ENCODE data around the gene HERPUD1.
"Not testable (repeated sequence)": the region's sequence is repeated elsewhere in the genome, so short reads cannot be mapped to it uniquely, and the experiment has no call there.

Gene HERPUD1

DNA sequence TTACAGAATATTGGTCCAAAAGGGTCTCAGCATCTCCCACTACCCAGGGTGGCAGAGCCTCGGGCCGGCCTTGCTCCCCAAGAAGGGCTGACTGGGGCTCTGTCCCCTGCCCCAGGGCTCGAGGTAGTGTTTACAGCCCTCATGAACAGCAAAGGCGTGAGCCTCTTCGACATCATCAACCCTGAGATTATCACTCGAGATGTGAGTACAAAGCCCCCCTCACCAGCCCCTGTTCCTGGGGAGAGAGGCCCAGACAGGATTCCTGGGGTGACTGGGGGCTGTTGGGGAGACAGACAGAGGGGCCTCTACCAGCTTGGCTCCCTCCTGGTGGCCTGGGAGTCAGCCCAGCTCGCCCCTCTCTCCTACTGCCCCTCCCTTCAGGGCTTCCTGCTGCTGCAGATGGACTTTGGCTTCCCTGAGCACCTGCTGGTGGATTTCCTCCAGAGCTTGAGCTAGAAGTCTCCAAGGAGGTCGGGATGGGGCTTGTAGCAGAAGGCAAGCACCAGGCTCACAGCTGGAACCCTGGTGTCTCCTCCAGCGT lies 51.3 kb downstream of the HERPUD1 start:
- DNase-seq: no peak

DNA sequence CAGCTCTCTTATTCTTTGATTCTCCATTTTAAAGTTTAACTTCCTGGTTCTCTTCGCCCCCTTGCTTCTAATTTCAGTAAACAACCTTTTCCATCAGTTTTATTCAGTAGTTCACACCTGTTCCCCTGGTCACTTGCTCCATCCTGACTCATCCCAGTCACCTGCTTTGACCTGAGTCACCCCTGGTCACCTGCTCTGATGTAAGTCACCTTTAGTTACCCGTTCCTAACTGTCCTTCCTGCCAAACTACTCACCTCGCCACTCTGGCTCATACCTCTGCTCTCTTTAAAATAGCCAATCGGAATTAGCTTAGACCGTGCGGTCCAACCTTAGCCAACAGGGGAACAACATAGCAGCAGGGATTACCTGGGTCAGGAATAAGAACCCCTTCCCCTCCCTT lies 52.7 kb downstream of the HERPUD1 start:
- no peak for DNase-seq

DNA sequence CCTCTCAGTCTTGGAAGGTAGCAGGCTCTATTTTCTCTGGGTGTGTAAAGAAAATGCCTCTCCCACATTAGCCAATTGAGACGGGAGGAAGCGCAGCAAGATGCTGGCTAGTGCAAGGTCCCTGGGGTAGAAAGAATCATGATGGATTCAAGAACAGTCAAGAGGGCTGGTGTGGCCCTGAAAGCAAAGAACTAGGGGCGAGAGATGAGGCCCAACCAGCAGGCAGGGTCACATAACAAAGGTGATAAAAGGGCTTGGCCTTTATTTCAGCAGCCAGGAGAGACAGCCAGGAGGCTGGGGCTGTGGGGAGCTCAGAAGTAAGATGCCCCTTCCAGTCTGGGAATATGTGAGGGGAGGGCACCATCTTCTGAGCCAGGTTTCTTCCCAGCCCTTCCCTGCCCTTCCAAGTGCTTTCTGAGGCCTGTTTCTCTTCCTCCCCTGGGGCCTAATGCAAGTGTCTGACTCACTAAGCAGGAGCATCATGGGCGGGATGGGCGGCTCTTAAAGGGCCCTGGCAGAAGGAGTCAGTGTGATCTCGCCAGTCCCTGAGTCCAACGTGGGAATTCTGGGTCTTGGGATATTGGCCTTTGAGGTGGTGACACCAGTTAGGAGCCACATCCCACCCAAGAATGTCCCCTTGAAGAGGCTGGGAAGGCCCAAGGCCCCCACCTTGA lies 53.5 kb downstream of the HERPUD1 start:
- peak; percentile 87 for DNase-seq

DNA sequence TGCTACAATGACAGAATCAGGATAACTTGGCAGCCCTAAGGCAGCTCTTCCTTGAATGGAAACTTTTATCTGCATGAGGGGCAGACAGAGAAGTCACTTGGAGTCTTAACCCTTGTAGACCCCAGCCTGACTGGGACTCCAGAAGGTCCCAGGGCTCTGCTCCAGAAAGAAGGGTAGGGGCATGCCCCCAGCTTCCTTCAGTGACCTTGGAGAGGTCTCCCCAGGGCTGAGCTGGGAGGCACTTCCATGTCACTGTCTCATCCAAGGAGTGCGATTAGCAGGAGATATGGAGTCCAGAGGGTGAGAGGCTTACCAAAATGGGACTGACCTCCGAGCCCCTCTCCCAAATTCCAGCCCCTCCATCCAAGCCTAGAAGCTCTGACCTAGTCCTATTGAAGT lies 54.0 kb downstream of the HERPUD1 start:
- no peak for DNase-seq

DNA sequence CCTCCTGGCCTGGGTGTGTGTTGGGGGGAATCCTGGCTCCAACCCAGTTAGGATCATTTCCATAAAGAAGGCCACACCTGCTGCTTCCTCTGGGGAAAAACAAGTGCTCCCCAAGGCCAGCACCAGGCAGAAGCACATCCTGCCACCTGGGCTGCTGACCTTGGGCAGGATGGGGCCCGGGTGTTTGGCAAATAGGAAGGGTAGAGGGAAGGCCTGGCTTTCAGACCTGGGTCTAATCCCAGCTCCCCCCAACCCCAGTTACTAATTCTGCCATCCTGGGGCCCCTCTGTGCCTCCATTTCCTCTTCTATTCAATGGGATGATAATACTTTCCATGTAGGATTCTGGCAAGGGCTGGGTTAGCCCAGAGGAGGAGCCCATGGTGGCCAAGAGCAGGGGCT lies 54.4 kb downstream of the HERPUD1 start:
- DNase-seq: no peak

DNA sequence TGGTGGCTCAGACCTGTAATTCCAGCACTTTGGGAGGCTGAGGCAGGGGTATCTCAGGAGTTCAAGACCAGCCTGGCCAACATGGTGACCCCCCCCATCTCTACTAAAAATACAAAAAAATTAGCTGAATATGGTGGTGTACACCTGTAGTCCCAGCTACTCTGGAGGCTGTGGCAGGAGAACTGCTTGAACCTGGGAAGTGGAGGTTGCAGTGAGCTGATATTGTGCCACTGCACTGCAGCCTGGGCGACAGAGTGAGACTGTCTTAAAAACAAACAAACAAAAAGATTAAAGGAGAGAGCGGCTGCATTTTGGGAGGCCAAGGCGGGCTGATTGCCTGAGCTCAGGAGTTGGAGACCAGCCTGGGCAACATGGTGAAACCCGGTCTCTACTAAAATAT lies 55.0 kb downstream of the HERPUD1 start:
- DNase-seq: not testable (repeated sequence)

DNA sequence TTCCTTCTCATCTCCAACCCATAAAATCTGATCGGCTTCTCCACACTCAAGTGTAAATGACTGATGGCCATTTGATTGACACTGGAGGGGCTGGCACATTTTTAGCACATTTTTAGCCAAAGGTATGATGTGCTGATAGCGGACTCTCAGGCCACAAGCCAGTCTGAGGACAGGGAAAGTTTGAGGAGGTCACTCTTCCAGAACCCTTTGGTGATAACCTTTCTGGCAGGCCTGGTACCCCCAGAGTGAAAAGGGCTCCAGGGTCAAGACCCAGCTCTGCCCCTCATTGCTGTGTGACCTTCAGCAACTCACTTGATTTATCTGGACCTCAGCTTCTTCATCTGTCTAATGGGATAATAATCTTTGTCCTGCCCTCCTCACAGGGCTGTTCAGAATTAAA lies 55.8 kb downstream of the HERPUD1 start:
- no peak for DNase-seq

DNA sequence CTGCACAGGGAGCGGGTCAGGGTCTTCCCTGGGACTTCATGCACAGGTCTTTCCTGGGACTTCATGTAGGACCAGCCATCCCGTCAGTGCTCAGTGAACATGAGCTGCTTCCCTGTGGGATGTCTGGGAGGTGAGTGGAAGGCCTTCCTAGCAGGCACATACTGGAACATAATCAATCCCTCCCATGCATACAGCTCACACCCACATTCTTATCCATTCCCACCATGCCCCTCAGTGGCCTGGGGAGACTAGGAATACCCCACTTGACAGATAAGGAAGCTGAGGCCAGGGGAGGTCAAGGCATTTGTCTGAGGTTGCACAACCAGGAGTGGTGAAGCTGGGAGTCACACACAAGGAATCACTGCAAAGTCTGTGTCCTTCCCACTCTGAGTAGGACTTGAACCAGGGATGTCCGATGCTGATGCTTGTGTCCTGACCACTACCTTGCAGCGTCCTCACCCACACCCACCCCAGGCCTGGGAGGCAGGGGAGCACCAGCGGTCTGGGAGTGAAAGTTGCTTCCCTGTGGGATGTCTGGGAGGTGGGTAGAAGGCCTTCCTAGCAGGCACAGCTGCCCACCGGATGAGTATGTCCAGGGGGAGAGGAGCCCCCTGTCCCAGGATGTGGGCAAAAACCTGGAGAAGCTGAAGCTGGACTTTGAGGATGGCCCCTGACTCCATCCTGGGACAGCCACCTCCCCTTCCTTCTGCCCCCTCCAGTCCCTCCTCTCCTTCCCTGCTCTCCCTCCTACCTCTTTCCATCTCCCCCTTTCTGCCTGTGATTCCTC lies 56.4 kb downstream of the HERPUD1 start:
- DNase-seq: peak; percentile 63

DNA sequence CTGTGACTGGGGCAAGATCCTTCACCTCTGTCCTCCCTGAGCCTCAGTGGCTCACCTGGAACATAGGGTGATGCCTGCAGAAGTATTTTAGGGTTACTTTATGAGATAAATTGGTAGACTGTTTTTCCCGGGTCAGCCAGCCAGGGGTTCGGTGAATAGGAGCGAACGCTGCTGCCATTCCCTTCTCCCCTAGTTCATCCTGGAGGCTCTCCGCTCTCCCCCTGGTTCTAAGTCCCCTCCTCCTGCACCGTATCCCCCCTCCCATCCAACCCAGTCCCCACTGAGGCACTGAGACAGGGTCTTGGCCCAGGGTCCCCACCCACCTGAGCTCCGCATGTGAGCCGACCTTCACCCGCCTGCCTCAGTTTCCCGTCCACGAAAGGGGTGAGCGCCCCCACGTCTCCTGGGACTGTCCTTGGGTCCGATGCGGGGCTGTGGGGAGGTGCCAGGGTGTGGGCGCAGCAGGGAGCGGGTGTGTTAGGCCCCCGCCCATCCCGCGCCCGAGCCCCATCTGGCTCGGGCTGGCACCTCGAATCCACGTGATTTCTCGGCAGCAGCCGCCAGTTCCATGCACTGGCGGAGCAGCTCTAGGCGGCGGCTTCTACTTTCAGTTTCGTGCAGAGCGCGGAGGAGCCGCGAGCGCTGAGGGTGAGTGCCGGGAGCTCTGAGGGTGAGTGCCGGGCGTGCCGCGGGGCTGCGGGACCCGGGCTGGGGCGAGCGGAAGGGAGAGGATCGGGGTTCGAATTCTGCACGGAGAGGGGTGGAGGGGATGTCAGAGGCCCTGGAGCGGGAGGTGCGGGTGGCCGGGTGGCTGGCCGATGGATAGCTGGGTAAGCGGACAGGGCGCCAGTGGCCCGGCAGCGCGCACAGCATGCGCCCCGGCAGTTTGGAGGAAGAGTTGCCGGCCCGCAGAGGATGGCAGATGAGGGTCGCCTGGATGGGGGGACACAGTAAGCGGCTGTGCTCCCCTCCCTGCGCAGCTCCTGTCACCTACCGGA lies 57.3 kb downstream of the HERPUD1 start, which contains the start of gene NLRC5:
Gene NLRC5, plus strand, starts transcription at position 610 of the 998 bp plus-strand sequence. CDS start 31,156 bp downstream, outside the sequence.
- DNase-seq: peak; percentile 89

DNA sequence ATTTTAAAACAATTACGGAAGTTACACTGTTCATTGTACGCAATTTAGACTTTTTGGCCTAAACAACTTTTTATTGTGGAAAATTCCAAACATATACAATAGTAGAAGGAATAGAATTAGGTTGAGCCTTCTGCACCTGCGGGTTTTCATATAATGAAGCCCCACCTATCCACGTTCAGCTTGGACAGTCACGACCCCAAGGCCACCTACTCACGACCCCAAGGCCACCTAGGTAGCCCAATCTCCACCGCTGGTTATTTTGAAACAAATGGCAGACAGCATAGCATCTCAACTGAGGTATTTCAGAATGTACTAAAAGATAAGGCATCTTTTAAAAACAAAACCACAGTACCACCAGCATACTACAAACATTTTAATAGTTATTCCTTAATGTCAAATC lies 58.0 kb downstream of the HERPUD1 start:
- no peak for DNase-seq

DNA sequence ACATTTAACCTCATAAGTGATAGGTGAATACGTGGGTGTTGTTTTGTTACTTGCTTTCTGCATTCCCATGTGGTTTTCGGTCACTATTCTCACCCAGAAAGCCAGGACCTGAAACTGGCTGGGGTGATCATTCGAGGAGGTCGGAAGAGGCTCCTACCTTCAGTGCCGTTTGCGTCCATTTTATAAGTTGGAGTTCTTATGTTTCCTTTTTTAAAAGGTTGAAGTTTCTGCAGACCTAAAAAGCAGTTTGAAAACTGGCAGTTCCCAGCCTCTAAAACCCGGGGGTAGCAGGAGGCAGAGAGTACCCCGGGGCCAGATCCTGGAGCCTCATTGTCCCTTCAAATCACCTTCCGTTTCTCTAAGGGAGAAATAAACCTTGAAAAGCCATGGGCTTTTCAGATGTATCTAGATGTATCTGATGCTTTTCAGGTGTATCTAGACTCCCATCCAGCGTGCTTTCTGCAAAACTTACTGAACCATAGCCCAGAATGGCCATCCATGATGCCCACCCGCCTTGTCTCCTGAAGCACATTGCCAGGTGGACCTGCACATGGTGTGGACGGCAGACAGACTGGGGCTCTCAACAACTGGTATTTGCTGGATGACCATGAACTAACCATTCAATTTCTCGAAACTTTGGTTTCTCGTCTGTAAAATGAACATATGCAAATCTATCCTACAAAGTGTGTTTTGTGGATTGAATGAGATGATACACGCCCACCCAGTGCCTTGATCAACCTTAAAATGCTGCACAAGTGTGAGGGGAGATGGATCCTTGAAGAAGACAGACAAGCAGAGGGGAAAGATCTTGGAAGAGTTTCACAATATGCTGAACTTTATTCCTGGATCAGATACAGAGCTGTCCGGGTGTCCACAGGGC lies 58.7 kb downstream of the HERPUD1 start:
- DNase-seq: no peak

DNA sequence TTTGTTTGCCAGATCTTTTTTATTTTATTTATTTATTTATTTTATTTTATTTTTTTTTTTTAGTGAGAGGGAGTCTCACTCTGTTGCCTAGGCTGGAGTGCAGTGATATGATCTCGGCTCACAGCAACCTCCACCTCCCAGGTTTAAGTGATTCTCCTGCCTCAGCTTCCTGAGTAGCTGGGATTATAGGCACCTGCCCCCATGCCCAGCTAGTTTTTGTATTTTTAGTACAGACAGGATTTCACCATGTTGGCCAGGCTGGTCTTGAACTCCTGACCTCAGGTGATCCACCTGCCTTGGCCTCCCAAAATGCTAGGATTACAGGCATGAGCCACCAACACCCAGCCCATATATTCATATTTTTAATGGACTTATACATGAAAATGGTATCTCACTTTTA lies 60.5 kb downstream of the HERPUD1 start:
- DNase-seq: not testable (repeated sequence)

DNA sequence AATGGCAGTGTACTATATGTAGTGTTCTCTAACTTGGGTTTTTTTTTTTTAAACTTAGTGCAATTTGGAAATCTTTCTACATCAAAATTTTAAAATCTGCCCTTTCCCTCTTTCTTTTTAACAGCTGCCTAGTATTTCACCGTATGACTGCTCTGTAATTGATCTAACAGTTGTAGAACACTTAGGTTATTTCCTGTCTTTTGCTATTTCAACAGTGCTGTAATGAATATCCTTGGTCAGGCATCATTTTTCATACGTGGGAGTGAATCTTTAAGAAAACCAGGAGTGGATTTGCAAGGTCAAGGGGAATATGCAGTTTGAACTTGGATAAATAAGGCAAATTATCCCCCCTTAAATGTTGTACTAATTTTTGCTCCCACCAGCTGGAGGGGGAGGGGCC lies 61.3 kb downstream of the HERPUD1 start:
- no peak for DNase-seq

DNA sequence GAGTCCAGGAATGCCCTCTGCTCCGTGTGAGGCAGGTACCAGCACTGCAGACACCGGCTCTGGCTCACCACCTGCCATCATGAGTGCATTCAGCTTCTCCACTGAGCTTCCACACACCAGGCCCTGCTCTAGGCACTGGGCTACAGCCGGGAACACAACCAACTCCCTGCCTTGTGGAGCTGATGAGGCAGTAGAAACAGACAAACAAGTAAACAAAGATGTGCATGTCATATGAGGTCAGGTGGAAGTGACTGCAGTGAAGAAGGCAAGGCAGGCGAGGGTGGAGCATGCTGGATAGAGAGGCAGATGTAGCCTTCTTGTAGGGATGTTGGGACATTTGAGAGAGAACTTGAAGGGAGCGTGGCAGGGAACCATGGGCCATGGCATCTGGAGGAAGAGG lies 62.4 kb downstream of the HERPUD1 start:
- no peak for DNase-seq
